CD14-positive monocyte (primary cell): ENCODE measurements around the gene MLLT3. TPM values are rescaled to one million over a fixed set of nuclear protein-coding genes. Genes with fewer than 3 reads are reported as not detected.
A peak's percentile ranks its signal among the peaks of the same experiment; 100 is the strongest.

Experiments
- DNase-seq, 3 donors: peaks; one replicate each; pipeline ENCODE4 v3.0.0-alpha.2; 2011 to 2022
- H2AFZ ChIP-seq: 2 replicates; pipeline ENCODE4 v1.6.0; 2012; ENCODE audit warnings: mild to moderate bottlenecking, low read depth, low read length, inconsistent platforms; ENCODE audit not compliant: insufficient read depth, poor library complexity, severe bottlenecking
- H3K27ac ChIP-seq, 2 donors: 1 replicate in 1 of 2; 2 replicates in 1 of 2; pipeline ENCODE4 v1.5.1; 2012 to 2013; ENCODE audit warnings: low read length in 2 of 2, control low read depth in 1 of 2, inconsistent platforms in 1 of 2, low read depth in 1 of 2, mild to moderate bottlenecking in 1 of 2
- H3K27me3 ChIP-seq, 2 donors: one replicate each; pipeline versions ENCODE4 v1.6.0 to v1.6.1; 2011 to 2013; ENCODE audit warnings: low read length in 2 of 2; ENCODE audit not compliant: control insufficient read depth in 2 of 2, insufficient read depth in 2 of 2
- H3K36me3 ChIP-seq, 2 donors: replicated peaks in 1 of 2; 1 replicate in 1 of 2; 2 replicates in 1 of 2; pipeline versions ENCODE4 v1.5.1 to v1.6.1; 2012 to 2013; ENCODE audit warnings: low read length in 2 of 2, control low read depth in 1 of 2, inconsistent platforms in 1 of 2, mild to moderate bottlenecking in 1 of 2; ENCODE audit not compliant: insufficient read depth in 2 of 2, control insufficient read depth in 1 of 2
- H3K4me1 ChIP-seq, 2 donors: 1 replicate in 1 of 2; 2 replicates in 1 of 2; pipeline versions ENCODE4 v1.5.1 to v1.6.1; 2012 to 2013; ENCODE audit warnings: low read length in 2 of 2, control low read depth in 1 of 2, inconsistent platforms in 1 of 2, mild to moderate bottlenecking in 1 of 2, moderate library complexity in 1 of 2; ENCODE audit not compliant: insufficient read depth in 2 of 2, control insufficient read depth in 1 of 2
- H3K4me2 ChIP-seq: replicated peaks from 2 replicates; pipeline ENCODE3; 2012; ENCODE audit warnings: low read length, moderate library complexity, mild to moderate bottlenecking; ENCODE audit not compliant: poor library complexity, severe bottlenecking; ENCODE audit errors: extremely low read depth
- H3K4me3 ChIP-seq, 3 experiments: fragments of 200-600 bp in 1 of 3; sonication (generic) in 1 of 3; replicated peaks in 1 of 3; 1 replicate in 2 of 3; 2 replicates in 1 of 3; pipeline ENCODE4 v1.5.1; 2011 to 2013; ENCODE audit warnings: low read length in 3 of 3, mild to moderate bottlenecking in 3 of 3, control low read depth in 2 of 3, low read depth in 2 of 3, inconsistent platforms in 1 of 3, moderate library complexity in 1 of 3
- H3K79me2 ChIP-seq: 2 replicates; pipeline ENCODE4 v1.6.0; 2012; ENCODE audit warnings: mild to moderate bottlenecking, control low read depth, inconsistent platforms, low read length, moderate library complexity; ENCODE audit not compliant: insufficient read depth
- H3K9ac ChIP-seq: 2 replicates; pipeline ENCODE4 v1.6.0; 2017; ENCODE audit warnings: low read length, mild to moderate bottlenecking; ENCODE audit not compliant: insufficient read depth, poor library complexity, severe bottlenecking
- H3K9me3 ChIP-seq, 2 donors: replicated peaks in 1 of 2; 1 replicate in 1 of 2; 2 replicates in 1 of 2; pipeline versions ENCODE4 v1.5.1 to v1.6.1; 2012 to 2013; ENCODE audit warnings: low read length in 2 of 2, control low read depth in 1 of 2; ENCODE audit not compliant: control insufficient read depth in 1 of 2, insufficient read depth in 1 of 2
- H4K20me1 ChIP-seq: 2 replicates; pipeline ENCODE4 v1.6.0; 2012; ENCODE audit warnings: mild to moderate bottlenecking, low read length, control low read depth, moderate library complexity; ENCODE audit not compliant: insufficient read depth
- H3K27ac Mint-ChIP-seq, 7 donors: one replicate each; pipeline ENCODE4 v1.8.0; 2020; ENCODE audit warnings: mild to moderate bottlenecking in 7 of 7, mixed read lengths in 7 of 7, moderate library complexity in 6 of 7, inconsistent platforms in 2 of 7
- H3K27me3 Mint-ChIP-seq, 3 donors: one replicate each; pipeline ENCODE4 v1.8.0; 2021 to 2022; ENCODE audit warnings: low read depth in 3 of 3, mild to moderate bottlenecking in 3 of 3, mixed read lengths in 3 of 3, moderate library complexity in 3 of 3, inconsistent platforms in 1 of 3
- H3K36me3 Mint-ChIP-seq, 2 donors: one replicate each; pipeline ENCODE4 v1.8.0; 2020; ENCODE audit warnings: mixed read lengths in 2 of 2, inconsistent platforms in 1 of 2, mild to moderate bottlenecking in 1 of 2
- H3K4me1 Mint-ChIP-seq: one replicate; pipeline ENCODE4 v1.8.0; 2020; ENCODE audit warnings: mild to moderate bottlenecking, mixed read lengths
- H3K4me3 Mint-ChIP-seq, 2 donors: one replicate each; pipeline ENCODE4 v1.8.0; 2020; ENCODE audit warnings: mild to moderate bottlenecking in 2 of 2, mixed read lengths in 2 of 2, moderate library complexity in 1 of 2
- H3K9me3 Mint-ChIP-seq, 7 donors: one replicate each; pipeline ENCODE4 v1.8.0; 2020 to 2022; ENCODE audit warnings: mixed read lengths in 7 of 7, mild to moderate bottlenecking in 6 of 7, moderate library complexity in 6 of 7, inconsistent platforms in 2 of 7
- CTCF ChIP-seq: fragments of 200-600 bp; IDR thresholded peaks from one replicate; pipeline ENCODE4 v1.8.0; 2022; ENCODE audit warnings: antibody characterized with exemption, mild to moderate bottlenecking
- WGBS: methylation state at CpG from one replicate; pipeline ENCODE4 v1.1.5; 2013; ENCODE audit warnings: missing lambda C conversion rate; ENCODE audit not compliant: insufficient coverage; 5-methylcytosine and 5-hydroxymethylcytosine counted together
- intact Hi-C, 2 donors: fragments of 100-400 bp; cut with micrococcal nuclease; formaldehyde crosslinking; loops; one replicate each; pipeline versions ENCODE4 v1.15.0 to v1.15.1; 2023
- polyA plus RNA-seq, 3 donors: library from polyadenylated mRNA; depleted of rRNA in 1 of 3; unstranded in 2 of 3; stranded (reverse) in 1 of 3; fragments of 300-500 nt in 2 of 3; fragments of >200 nt in 1 of 3; fragmentation: Illumina TruSeq in 2 of 3; gene quantifications; 1 replicate in 2 of 3; 2 replicates in 1 of 3; pipeline ENCODE4 v1.2.3, GENCODE V29; 2012 to 2021

Gene MLLT3
- polyA plus RNA-seq, 3 donors, result 0.81 to 2.3 (median 1.5) TPM

- Histone ChIP-seq H3K4me3 (no peak overlapping the region), H4K20me1 (no peaks in the 10 kb centered on the region), H3K9ac (no peak overlapping the region), H3K9me3 (no peaks in the 10 kb centered on the region), H3K27ac (no peak overlapping the region), H2AFZ (no peak overlapping the region), H3K4me1 (no peaks in the 10 kb centered on the region), H3K36me3 (no peaks in the 10 kb centered on the region), H3K79me2 (no peaks in the 10 kb centered on the region), H3K27me3 (no peaks in the 10 kb centered on the region), H3K4me2 (peak overlapping the region; percentile 1)
- Mint-ChIP-seq H3K4me1 (peaks cover 17% of the 10 kb centered on the region), H3K4me3 (peak overlapping the region in 1 of 2 donors; percentile 36), H3K36me3 (no peaks in the 10 kb centered on the region), H3K27me3 (no peaks in the 10 kb centered on the region), H3K9me3 (peaks cover 0 to 1% (median 0%) of the 10 kb centered on the region in 7 donors), H3K27ac (no peak overlapping the region)
- no CpG with 5 or more reads among the region's 4 CpGs for WGBS
- intact Hi-C loops, result no loop called here
- no peak for DNase-seq
- no peak for TF ChIP-seq CTCF
These were observed 245.4 kb downstream of the MLLT3 start for GRCh38 chr9:20376731-20377375.

DNA sequence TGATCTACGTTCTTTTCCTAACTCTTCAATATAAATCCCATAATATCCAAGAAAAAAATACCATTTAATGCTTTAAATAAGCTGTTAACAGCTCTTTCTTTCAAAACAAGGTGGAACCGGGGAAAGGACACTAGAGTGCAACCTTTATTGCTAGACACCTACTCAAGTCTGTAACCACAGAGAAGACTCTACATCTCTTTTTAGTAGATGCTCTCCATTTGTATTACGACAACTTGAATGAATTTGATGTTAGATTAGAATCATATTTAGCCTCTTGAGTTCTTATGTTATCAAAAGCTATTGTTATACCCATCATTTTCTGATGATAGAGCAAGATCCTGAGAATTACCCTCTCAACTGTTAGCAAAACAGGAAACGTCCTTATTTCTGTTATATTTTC, 246.3 kb downstream of the MLLT3 start:
- Mint-ChIP-seq H3K4me1 (peaks cover 17% of the 10 kb centered on the region), H3K27ac (no peak overlapping the region), H3K27me3 (no peaks in the 10 kb centered on the region), H3K4me3 (no peak overlapping the region), H3K36me3 (no peaks in the 10 kb centered on the region), H3K9me3 (peaks cover 0 to 1% (median 0%) of the 10 kb centered on the region in 7 donors)
- 57% methylated on average over 1 of the region's 4 CpGs for WGBS
- no peak overlapping the region for H3K9ac ChIP-seq
- H3K27ac ChIP-seq, result no peak overlapping the region
- H3K4me3 ChIP-seq, result no peak overlapping the region
- no peak for DNase-seq
- H3K9me3 ChIP-seq, result no peaks in the 10 kb centered on the region
- no peaks in the 10 kb centered on the region for H3K36me3 ChIP-seq
- no peaks in the 10 kb centered on the region for H4K20me1 ChIP-seq
- intact Hi-C loops, result no loop called here
- H3K4me2 ChIP-seq, result no peak overlapping the region
- no peaks in the 10 kb centered on the region for H3K79me2 ChIP-seq
- H2AFZ ChIP-seq, result no peak overlapping the region
- no peaks in the 10 kb centered on the region for H3K27me3 ChIP-seq
- no peak for TF ChIP-seq CTCF
- H3K4me1 ChIP-seq, result no peaks in the 10 kb centered on the region
